SK-N-MC (cell line): ENCODE data around the gene TBC1D17.
A peak's percentile ranks its signal among the peaks of the same experiment; 100 is the strongest.

Experiments used
- DNase-seq: peaks from one replicate; pipeline ENCODE4 v3.0.0-alpha.2; 2011; ENCODE audit warnings: low read depth, low spot score
- H3K27ac ChIP-seq: fragments of 200-600 bp; sonication (generic); 2 replicates; pipeline ENCODE4 v1.5.1; 2016; ENCODE audit warnings: mixed run types
- H3K36me3 ChIP-seq: fragments of 200-600 bp; sonication (generic); 2 replicates; pipeline ENCODE4 v1.6.1; 2017; ENCODE audit warnings: antibody characterized with exemption, low read length, mixed read lengths; ENCODE audit not compliant: insufficient read depth
- H3K4me3 ChIP-seq: fragments of 200-600 bp; sonication (generic); 2 replicates; pipeline ENCODE4 v1.5.1; 2016
- H3K9ac ChIP-seq: fragments of 200-600 bp; sonication (generic); 2 replicates; pipeline ENCODE4 v1.8.0; 2017; ENCODE audit warnings: mixed run types, mixed read lengths; ENCODE audit not compliant: insufficient read length
- H3K9me3 ChIP-seq: fragments of 200-600 bp; sonication (generic); 2 replicates; pipeline ENCODE4 v1.6.1; 2017; ENCODE audit warnings: low read depth, mild to moderate bottlenecking, antibody characterized with exemption, low read length, moderate library complexity, mixed read lengths
- EZH2 ChIP-seq: fragments of 200-600 bp; sonication (generic); IDR thresholded peaks from one replicate; pipeline ENCODE4 v1.6.1; 2017; ENCODE audit warnings: antibody characterized with exemption
- FOXP2 ChIP-seq: optimal IDR thresholded peaks from 2 replicates; pipeline ENCODE3; 2011; ENCODE audit warnings: mild to moderate bottlenecking, moderate library complexity; ENCODE audit not compliant: insufficient read depth; ENCODE audit errors: extremely low read length, control extremely low read depth
- POLR2AphosphoS5 ChIP-seq: IDR thresholded peaks from 2 replicates; pipeline ENCODE4 v1.6.1; 2012; ENCODE audit warnings: mild to moderate bottlenecking, low read depth, low read length, borderline replicate concordance

Gene TBC1D17

GRCh38 chr19:49874503-49875157 lies 2.9 kb upstream of the TBC1D17 start:
- peaks cover 14% of the 10 kb centered on the region for H3K36me3 ChIP-seq
- no peak for DNase-seq
- H3K27ac ChIP-seq: no peak overlapping the region; the same call in 1 of the 2 replicates
- no peak overlapping the region for H3K4me3 ChIP-seq
- H3K9ac ChIP-seq: peak overlapping the region; percentile 100
- TF ChIP-seq FOXP2 (no peak), POLR2AphosphoS5 (no peak), EZH2 (no peak)
- no peaks in the 10 kb centered on the region for H3K9me3 ChIP-seq

GRCh38 chr19:49875177-49875576 lies 2.3 kb upstream of the TBC1D17 start:
- peaks cover 15% of the 10 kb centered on the region for H3K36me3 ChIP-seq
- no peak overlapping the region for H3K27ac ChIP-seq
- no peak for DNase-seq
- TF ChIP-seq FOXP2 (no peak), POLR2AphosphoS5 (no peak), EZH2 (no peak)
- peak overlapping the region; percentile 100 for H3K9ac ChIP-seq
- peak overlapping the region; percentile 100 for H3K4me3 ChIP-seq
- no peaks in the 10 kb centered on the region for H3K9me3 ChIP-seq

GRCh38 chr19:49875857-49876421 lies 1.6 kb upstream of the TBC1D17 start:
- no peak for DNase-seq
- H3K4me3 ChIP-seq: peak overlapping the region; percentile 100
- TF ChIP-seq EZH2 (no peak), POLR2AphosphoS5 (no peak; the same call in none of the 2 replicates), FOXP2 (no peak)
- H3K27ac ChIP-seq: peak overlapping the region; percentile 99
- peaks cover 23% of the 10 kb centered on the region for H3K36me3 ChIP-seq
- peak overlapping the region; percentile 100 for H3K9ac ChIP-seq
- H3K9me3 ChIP-seq: no peaks in the 10 kb centered on the region

- TF ChIP-seq POLR2AphosphoS5: peak; percentile 39
- peak; percentile 90 for TF ChIP-seq FOXP2
- no peak for TF ChIP-seq EZH2
- no peaks in the 10 kb centered on the region for H3K9me3 ChIP-seq
- peak; percentile 97 for DNase-seq
- peaks cover 23% of the 10 kb centered on the region for H3K36me3 ChIP-seq
- H3K9ac ChIP-seq: peak overlapping the region; percentile 100
- peak overlapping the region; percentile 100 for H3K4me3 ChIP-seq
- peak overlapping the region; percentile 99 for H3K27ac ChIP-seq
Measured at GRCh38 chr19:49876422-49877019, 981 bp upstream of the TBC1D17 start.

- Histone ChIP-seq H3K36me3 (peaks cover 37% of the 10 kb centered on the region), H3K4me3 (peak overlapping the region; percentile 100), H3K9me3 (no peaks in the 10 kb centered on the region), H3K9ac (peak overlapping the region; percentile 93), H3K27ac (peak overlapping the region; percentile 99)
- DNase-seq: peak; percentile 86
- TF ChIP-seq POLR2AphosphoS5 (no peak; the same call in none of the 2 replicates), FOXP2 (peak; percentile 32)
Measured at GRCh38 chr19:49877879-49878743, 609 bp downstream of the TBC1D17 start.

GRCh38 chr19:49878744-49879070 lies 1.2 kb downstream of the TBC1D17 start:
- Histone ChIP-seq H3K4me3 (peak overlapping the region; percentile 100), H3K36me3 (peaks cover 43% of the 10 kb centered on the region), H3K9me3 (no peaks in the 10 kb centered on the region), H3K27ac (no peak overlapping the region), H3K9ac (peak overlapping the region; percentile 93)
- no peak for TF ChIP-seq EZH2
- no peak for TF ChIP-seq POLR2AphosphoS5
- no peak for TF ChIP-seq FOXP2
- DNase-seq: no peak

- Histone ChIP-seq H3K4me3 (no peak overlapping the region), H3K9me3 (no peaks in the 10 kb centered on the region), H3K9ac (no peak overlapping the region), H3K27ac (no peak overlapping the region), H3K36me3 (peaks cover 50% of the 10 kb centered on the region)
- TF ChIP-seq EZH2 (no peak), POLR2AphosphoS5 (no peak), FOXP2 (no peak)
- no peak for DNase-seq
Measured at GRCh38 chr19:49879243-49879963, 1.9 kb downstream of the TBC1D17 start.
